NCI-H187 (cell line): ENCODE results near the gene SLX4IP.

Experiments
- DNase-seq, 2 experiments: peaks; one replicate each; lab custom pipeline; 2025; lab: John Stamatoyannopoulos, UW

Gene SLX4IP

GRCh38 chr20:10551732-10552724, 116.9 kb downstream of the SLX4IP start:
- DNase-seq, result no peak

GRCh38 chr20:10553326-10553984, 118.3 kb downstream of the SLX4IP start:
- peak; percentile 50 to 60 for DNase-seq

- DNase-seq, result no peak
Measured at GRCh38 chr20:10554285-10554684, 119.2 kb downstream of the SLX4IP start.

- no peak for DNase-seq
Measured at GRCh38 chr20:10555393-10555792, 120.3 kb downstream of the SLX4IP start.

- no peak for DNase-seq
Measured at GRCh38 chr20:10555865-10556308, 120.8 kb downstream of the SLX4IP start.

- no peak for DNase-seq
Measured at GRCh38 chr20:10556519-10557083, 121.5 kb downstream of the SLX4IP start.

- DNase-seq, result peak; percentile 55 to 78
Measured at GRCh38 chr20:10557685-10558084, 122.6 kb downstream of the SLX4IP start.

GRCh38 chr20:10558635-10559187, 123.6 kb downstream of the SLX4IP start:
- no peak for DNase-seq

GRCh38 chr20:10559266-10559665, 124.2 kb downstream of the SLX4IP start:
- no peak for DNase-seq

GRCh38 chr20:10560686-10561085, 125.6 kb downstream of the SLX4IP start:
- DNase-seq, result no peak

- DNase-seq, result no peak
Measured at GRCh38 chr20:10561302-10561701, 126.2 kb downstream of the SLX4IP start.

- no peak for DNase-seq
Measured at GRCh38 chr20:10562899-10563298, 127.8 kb downstream of the SLX4IP start.

GRCh38 chr20:10563935-10564492, 128.9 kb downstream of the SLX4IP start:
- DNase-seq, result no peak

- DNase-seq, result no peak
Measured at GRCh38 chr20:10565191-10565921, 130.3 kb downstream of the SLX4IP start.

GRCh38 chr20:10565922-10566897, 131.1 kb downstream of the SLX4IP start:
- DNase-seq, result no peak

GRCh38 chr20:10568032-10568431, 132.9 kb downstream of the SLX4IP start:
- no peak for DNase-seq

- DNase-seq, result no peak
Measured at GRCh38 chr20:10571313-10571815, 136.3 kb downstream of the SLX4IP start.

- DNase-seq, result no peak
Measured at GRCh38 chr20:10572853-10573252, 137.7 kb downstream of the SLX4IP start.

- DNase-seq, result no peak
Measured at GRCh38 chr20:10573273-10573950, 138.3 kb downstream of the SLX4IP start.
